HG03103 (cell line): Measurements from ENCODE around the gene IQSEC1.

Source experiments
- ATAC-seq: cut with Tn5 transposase; IDR thresholded peaks from one replicate; pipeline ENCODE4 v1.9.1; 2021; ENCODE audit warnings: low read depth; ENCODE audit not compliant: unreplicated experiment

Gene IQSEC1

GRCh38 chr3:13052191-13052820 lies 20.9 kb downstream of the IQSEC1 start:
- ATAC-seq, result no peak

GRCh38 chr3:13051581-13051980 lies 21.6 kb downstream of the IQSEC1 start:
- ATAC-seq, result no peak

- no peak for ATAC-seq
Measured at GRCh38 chr3:13051066-13051465, 22.2 kb downstream of the IQSEC1 start.

GRCh38 chr3:13050446-13050845 lies 22.8 kb downstream of the IQSEC1 start:
- ATAC-seq, result no peak

- no peak for ATAC-seq
Measured at GRCh38 chr3:13049400-13049799, 23.8 kb downstream of the IQSEC1 start.

GRCh38 chr3:13047296-13048165 lies 25.7 kb downstream of the IQSEC1 start:
- no peak for ATAC-seq

GRCh38 chr3:13046569-13047274 lies 26.5 kb downstream of the IQSEC1 start:
- peak; percentile 9 for ATAC-seq

GRCh38 chr3:13045904-13046568 lies 27.2 kb downstream of the IQSEC1 start:
- peak; percentile 66 for ATAC-seq

- ATAC-seq, result no peak
Measured at GRCh38 chr3:13045241-13045903, 27.9 kb downstream of the IQSEC1 start.

GRCh38 chr3:13044496-13045240 lies 28.6 kb downstream of the IQSEC1 start:
- no peak for ATAC-seq

GRCh38 chr3:13043656-13044055 lies 29.6 kb downstream of the IQSEC1 start:
- ATAC-seq, result no peak

- no peak for ATAC-seq
Measured at GRCh38 chr3:13042715-13043271, 30.4 kb downstream of the IQSEC1 start.

GRCh38 chr3:13042127-13042701 lies 31.0 kb downstream of the IQSEC1 start:
- ATAC-seq, result no peak

- ATAC-seq, result no peak
Measured at GRCh38 chr3:13041113-13041776, 32.0 kb downstream of the IQSEC1 start.

GRCh38 chr3:13040361-13041074 lies 32.7 kb downstream of the IQSEC1 start:
- ATAC-seq, result peak; percentile 91

GRCh38 chr3:13039213-13039896 lies 33.9 kb downstream of the IQSEC1 start:
- no peak for ATAC-seq

- ATAC-seq, result no peak
Measured at GRCh38 chr3:13037458-13038117, 35.6 kb downstream of the IQSEC1 start.
